H1 (cell line): ENCODE results near the gene ERI3. TPM values are rescaled to one million over a fixed set of nuclear protein-coding genes. Genes with fewer than 3 reads are reported as not detected.

Source experiments
- CTCF ChIA-PET: fragments of 300-600 bp; sonication (Branson Sonifier 250); formaldehyde crosslinking; loops from one replicate; lab custom pipeline; 2021; ENCODE audit not compliant: partially characterized antibody; lab: Charles Lee
- POLR2A ChIA-PET: fragments of 300-600 bp; sonication (Branson Sonifier 250); formaldehyde crosslinking; loops from one replicate; lab custom pipeline; 2021; ENCODE audit warnings: inconsistent platforms; ENCODE audit not compliant: partially characterized antibody; lab: Charles Lee
- DNase-seq, 2 experiments: peaks; one replicate each; pipeline versions ENCODE4 v3.0.0 to v3.0.0-alpha.2; 2010 to 2022; ENCODE audit warnings: low spot score in 2 of 2, low read depth in 1 of 2, mixed read lengths in 1 of 2
- FAIRE-seq: peaks from 2 replicates; lab custom pipeline; 2011; peaks lifted over from hg19 to GRCh38; lab: Jason Lieb, UNC
- H2AFZ ChIP-seq: 2 replicates; pipeline ENCODE4 v1.8.1; 2012; ENCODE audit warnings: low read length, inconsistent platforms
- H2AK5ac ChIP-seq: 2 replicates; pipeline ENCODE4 v1.6.1; 2013; ENCODE audit warnings: low read depth, low read length
- H2BK120ac ChIP-seq: replicated peaks from 2 replicates; pipeline ENCODE3; 2013; ENCODE audit warnings: low read depth, low read length, inconsistent platforms
- H2BK12ac ChIP-seq: 2 replicates; pipeline ENCODE4 v1.6.1; 2013; ENCODE audit warnings: low read depth, low read length
- H2BK15ac ChIP-seq: 2 replicates; pipeline ENCODE4 v1.6.1; 2013; ENCODE audit warnings: low read length
- H2BK20ac ChIP-seq: 2 replicates; pipeline ENCODE4 v1.6.1; 2013; ENCODE audit warnings: low read length
- H2BK5ac ChIP-seq: 2 replicates; pipeline ENCODE4 v1.6.1; 2013; ENCODE audit warnings: low read depth, low read length
- H3K14ac ChIP-seq: 2 replicates; pipeline ENCODE4 v1.6.1; 2013; ENCODE audit warnings: inconsistent platforms; ENCODE audit not compliant: insufficient read length
- H3K18ac ChIP-seq: 2 replicates; pipeline ENCODE4 v1.6.1; 2013; ENCODE audit warnings: low read length; ENCODE audit errors: extremely low read depth
- H3K23ac ChIP-seq: 2 replicates; pipeline ENCODE4 v1.6.1; 2013; ENCODE audit warnings: inconsistent platforms; ENCODE audit not compliant: insufficient read length
- H3K23me2 ChIP-seq: 2 replicates; pipeline ENCODE4 v1.6.1; 2013; ENCODE audit warnings: low read depth, low read length
- H3K27ac ChIP-seq: 2 replicates; pipeline ENCODE4 v1.6.1; 2011; ENCODE audit warnings: low read depth, low read length, inconsistent platforms
- H3K27me3 ChIP-seq, 4 experiments: replicated peaks in 1 of 4; 1 replicate in 1 of 4; 2 replicates in 3 of 4; pipeline versions ENCODE4 v1.6.1 to v1.8.1; 2011 to 2013; ENCODE audit warnings: low read length in 3 of 4, mild to moderate bottlenecking in 3 of 4, inconsistent platforms in 2 of 4, mixed read lengths in 2 of 4, moderate library complexity in 1 of 4; ENCODE audit not compliant: control insufficient read depth in 3 of 4, insufficient read depth in 3 of 4; ENCODE audit errors: extremely low read depth in 1 of 4
- H3K36me3 ChIP-seq, 4 experiments: 2 replicates each; pipeline versions ENCODE4 v1.6.1 to v1.8.1; 2011 to 2013; ENCODE audit warnings: mild to moderate bottlenecking in 4 of 4, low read length in 3 of 4, moderate library complexity in 2 of 4, control low read depth in 1 of 4, inconsistent platforms in 1 of 4; ENCODE audit not compliant: insufficient read depth in 4 of 4, control insufficient read depth in 2 of 4
- H3K4ac ChIP-seq: replicated peaks from 2 replicates; pipeline ENCODE3; 2013; ENCODE audit warnings: low read length, low read depth, mixed read lengths, inconsistent platforms; ENCODE audit not compliant: insufficient read length
- H3K4me1 ChIP-seq, 4 experiments: replicated peaks in 1 of 4; 1 replicate in 1 of 4; 2 replicates in 3 of 4; pipeline versions ENCODE4 v1.6.1 to v1.8.1; 2011 to 2013; ENCODE audit warnings: low read length in 3 of 4, inconsistent platforms in 2 of 4, mixed read lengths in 1 of 4; ENCODE audit not compliant: insufficient read depth in 4 of 4, control insufficient read depth in 3 of 4
- H3K4me2 ChIP-seq, 2 experiments: 2 replicates each; pipeline versions ENCODE4 v1.6.1 to v1.8.1; 2011 to 2013; ENCODE audit warnings: low read depth in 2 of 2, low read length in 2 of 2, control low read depth in 1 of 2, inconsistent platforms in 1 of 2, mild to moderate bottlenecking in 1 of 2; ENCODE audit not compliant: insufficient read depth in 1 of 2
- H3K4me3 ChIP-seq, 4 experiments: fragments of 200-600, 300-600 bp in 1 of 4; sonication (generic), shearing (Covaris generic), sonication (Bioruptor Twin) in 1 of 4; 2 replicates each; pipeline versions ENCODE4 v1.5.1 to v1.8.1; 2011 to 2016; ENCODE audit warnings: low read length in 4 of 4, low read depth in 3 of 4, control low read depth in 2 of 4, inconsistent platforms in 2 of 4, mild to moderate bottlenecking in 2 of 4, mixed read lengths in 1 of 4, moderate library complexity in 1 of 4; ENCODE audit not compliant: insufficient read depth in 2 of 4; ENCODE audit errors: extremely low read depth in 1 of 4
- H3K56ac ChIP-seq: replicated peaks from 2 replicates; pipeline ENCODE3; 2013; ENCODE audit warnings: low read depth, mild to moderate bottlenecking, mixed read lengths, low read length, inconsistent platforms; ENCODE audit not compliant: insufficient read length
- H3K79me1 ChIP-seq: 2 replicates; pipeline ENCODE4 v1.6.1; 2013; ENCODE audit warnings: low read depth, low read length, control low read depth
- H3K79me2 ChIP-seq, 2 experiments: 2 replicates each; pipeline versions ENCODE4 v1.6.1 to v1.8.1; 2012 to 2013; ENCODE audit warnings: low read length in 2 of 2, mild to moderate bottlenecking in 2 of 2, inconsistent platforms in 1 of 2; ENCODE audit not compliant: insufficient read depth in 2 of 2, control insufficient read depth in 1 of 2
- H3K9ac ChIP-seq, 4 experiments: replicated peaks in 1 of 4; 1 replicate in 1 of 4; 2 replicates in 3 of 4; pipeline versions ENCODE4 v1.6.1 to v1.8.1; 2011 to 2013; ENCODE audit warnings: low read depth in 3 of 4, low read length in 3 of 4, control low read depth in 2 of 4, mild to moderate bottlenecking in 2 of 4, moderate library complexity in 2 of 4, inconsistent platforms in 1 of 4; ENCODE audit errors: extremely low read depth in 1 of 4
- H3K9me3 ChIP-seq, 2 experiments: 2 replicates each; pipeline versions ENCODE4 v1.6.1 to v1.8.1; 2012 to 2013; ENCODE audit warnings: mild to moderate bottlenecking in 2 of 2, moderate library complexity in 2 of 2, control low read depth in 1 of 2, inconsistent platforms in 1 of 2, low read depth in 1 of 2, low read length in 1 of 2, mixed read lengths in 1 of 2; ENCODE audit not compliant: insufficient read depth in 2 of 2
- H4K20me1 ChIP-seq, 2 experiments: replicated peaks in 1 of 2; 2 replicates each; pipeline versions ENCODE3 to v1.8.1; 2011 to 2013; ENCODE audit warnings: inconsistent platforms in 2 of 2, low read length in 2 of 2, mild to moderate bottlenecking in 1 of 2; ENCODE audit not compliant: insufficient read depth in 2 of 2, control insufficient read depth in 1 of 2
- H4K5ac ChIP-seq: 2 replicates; pipeline ENCODE4 v1.6.1; 2013; ENCODE audit warnings: low read length, low read depth, mixed read lengths, inconsistent platforms; ENCODE audit not compliant: insufficient read length
- H4K8ac ChIP-seq: 2 replicates; pipeline ENCODE4 v1.8.0; 2013; ENCODE audit warnings: mild to moderate bottlenecking, moderate library complexity, low read length, inconsistent platforms; ENCODE audit not compliant: insufficient read depth; ENCODE audit errors: extremely low read depth
- H4K91ac ChIP-seq: replicated peaks from 2 replicates; pipeline ENCODE3; 2013; ENCODE audit warnings: low read length, mixed read lengths, inconsistent platforms; ENCODE audit not compliant: insufficient read length
- BACH1 ChIP-seq: IDR thresholded peaks from 2 replicates; pipeline ENCODE4 v1.6.1; 2012; ENCODE audit warnings: low read length, improper control_type of control experiment
- BRCA1 ChIP-seq: IDR thresholded peaks from 2 replicates; pipeline ENCODE4 v1.6.1; 2012; ENCODE audit warnings: low read depth, low read length, improper control_type of control experiment
- KDM5A ChIP-seq: fragments of 200-600 bp; IDR thresholded peaks from 2 replicates; pipeline ENCODE4 v1.7.1; 2012; ENCODE audit warnings: mild to moderate bottlenecking, low read length, inconsistent platforms, mixed read lengths
- RFX5 ChIP-seq: IDR thresholded peaks from 2 replicates; pipeline ENCODE4 v1.6.1; 2011; ENCODE audit warnings: low read depth, low read length, improper control_type of control experiment, borderline replicate concordance
- TBP ChIP-seq: IDR thresholded peaks from 2 replicates; pipeline ENCODE4 v1.6.1; 2011; ENCODE audit warnings: low read depth, low read length, improper control_type of control experiment
- TEAD4 ChIP-seq: IDR thresholded peaks from 2 replicates; pipeline ENCODE4 v1.6.1; 2012; ENCODE audit warnings: low read depth, low read length, inconsistent platforms, mixed read lengths
- WGBS, 2 experiments: shearing (Covaris generic) in 1 of 2; methylation state at CpG; one replicate each; pipeline versions ENCODE4 v1.1.6 to v1.1.7; 2013 to 2015; ENCODE audit warnings: low lambda C conversion rate in 2 of 2, mixed read lengths in 2 of 2, inconsistent platforms in 1 of 2, low coverage in 1 of 2, missing lambda C conversion rate in 1 of 2; ENCODE audit not compliant: insufficient replicate concordance in 2 of 2, insufficient coverage in 1 of 2, insufficient read length in 1 of 2; ENCODE audit errors: extremely low coverage in 1 of 2, missing lambda C conversion rate in 1 of 2; 5-methylcytosine and 5-hydroxymethylcytosine counted together
- polyA plus RNA-seq, 7 experiments: library from polyadenylated mRNA; depleted of rRNA in 3 of 7; stranded (reverse) in 5 of 7; unstranded in 2 of 7; fragments of >200 nt in 5 of 7; fragments of 200-250 nt in 2 of 7; gene quantifications; 1 replicate in 5 of 7; 2 replicates in 1 of 7; 4 replicates in 1 of 7; pipeline versions ENCODE4 v1.2.1 to v1.2.3, GENCODE V29; 2011 to 2013; ENCODE audit warnings: missing spikeins in 2 of 7, mixed read lengths in 2 of 7
- total RNA-seq: library from RNA; stranded (reverse); fragmentation: NEBNext Ultra II Directional; extraction: Animal tissue kit (Norgen Biotek cat#: 25700); gene quantifications from 2 replicates; pipeline ENCODE4 v1.2.1, GENCODE V29; 2021
- TF ChIP-seq, protein P1 (sequence below): IDR thresholded peaks from 2 replicates; pipeline ENCODE4 v1.6.1; 2012; ENCODE audit warnings: low read length, inconsistent platforms
- TF ChIP-seq, protein P2 (sequence below): IDR thresholded peaks from 2 replicates; pipeline ENCODE4 v1.6.1; 2012; ENCODE audit warnings: inconsistent platforms

ERI3 gene
- total and polyA plus RNA-seq, 2 of the 8 experiments (the other 6 are each of a cell fraction or from before 2014, with no cell fraction given) = 81.1 to 199 TPM

DNA sequence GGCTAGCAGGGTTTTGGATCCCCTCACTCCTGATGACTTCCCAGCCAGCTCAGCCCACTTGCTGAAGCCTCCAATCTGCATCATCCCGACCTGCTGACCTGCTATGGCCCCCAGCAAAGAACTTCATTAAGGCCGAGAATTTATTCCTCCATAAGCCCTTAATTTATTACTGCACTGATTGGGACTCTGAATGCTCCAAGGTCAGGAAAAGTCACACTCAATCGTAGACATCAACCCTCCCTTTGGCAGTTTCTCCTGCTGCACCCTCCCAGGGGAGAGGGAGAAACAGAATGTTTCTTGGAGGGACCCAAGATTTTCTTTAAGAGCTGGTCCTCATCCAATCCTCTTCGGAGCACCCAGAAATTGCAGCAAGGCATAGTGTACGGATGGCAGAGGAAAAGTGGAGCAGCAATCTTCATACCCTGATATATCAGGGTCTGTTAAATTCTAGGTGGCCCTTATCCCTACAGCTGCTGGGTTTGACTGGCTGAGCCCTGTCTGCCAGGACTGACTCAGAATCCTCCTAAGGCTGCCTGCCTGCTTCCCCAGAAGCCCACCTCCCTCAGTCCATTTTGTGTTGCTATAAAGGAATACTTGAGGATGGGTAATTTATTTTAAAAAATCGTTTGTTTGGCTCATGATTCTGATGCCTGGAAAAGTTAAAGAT, 79.6 kb downstream of the ERI3 start:
- TF ChIP-seq, protein P1, sequence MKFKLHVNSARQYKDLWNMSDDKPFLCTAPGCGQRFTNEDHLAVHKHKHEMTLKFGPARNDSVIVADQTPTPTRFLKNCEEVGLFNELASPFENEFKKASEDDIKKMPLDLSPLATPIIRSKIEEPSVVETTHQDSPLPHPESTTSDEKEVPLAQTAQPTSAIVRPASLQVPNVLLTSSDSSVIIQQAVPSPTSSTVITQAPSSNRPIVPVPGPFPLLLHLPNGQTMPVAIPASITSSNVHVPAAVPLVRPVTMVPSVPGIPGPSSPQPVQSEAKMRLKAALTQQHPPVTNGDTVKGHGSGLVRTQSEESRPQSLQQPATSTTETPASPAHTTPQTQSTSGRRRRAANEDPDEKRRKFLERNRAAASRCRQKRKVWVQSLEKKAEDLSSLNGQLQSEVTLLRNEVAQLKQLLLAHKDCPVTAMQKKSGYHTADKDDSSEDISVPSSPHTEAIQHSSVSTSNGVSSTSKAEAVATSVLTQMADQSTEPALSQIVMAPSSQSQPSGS = no peak
- TF ChIP-seq RFX5 (no peak), BRCA1 (no peak), TEAD4 (no peak), KDM5A (no peak), TBP (no peak), BACH1 (no peak)
- TF ChIP-seq, protein P2, sequence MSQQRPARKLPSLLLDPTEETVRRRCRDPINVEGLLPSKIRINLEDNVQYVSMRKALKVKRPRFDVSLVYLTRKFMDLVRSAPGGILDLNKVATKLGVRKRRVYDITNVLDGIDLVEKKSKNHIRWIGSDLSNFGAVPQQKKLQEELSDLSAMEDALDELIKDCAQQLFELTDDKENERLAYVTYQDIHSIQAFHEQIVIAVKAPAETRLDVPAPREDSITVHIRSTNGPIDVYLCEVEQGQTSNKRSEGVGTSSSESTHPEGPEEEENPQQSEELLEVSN = no peak
- no peaks in the 10 kb centered on the region for H3K23me2 ChIP-seq
- no peak for FAIRE-seq
- no peaks in the 10 kb centered on the region for H3K27me3 ChIP-seq
- H3K79me2 ChIP-seq = no peaks in the 10 kb centered on the region
- no peak overlapping the region for H4K91ac ChIP-seq
- H3K18ac ChIP-seq = 0 out of 2 replicates have a peak overlapping the region, but pooled peaks have one; percentile 40
- no peak overlapping the region for H3K27ac ChIP-seq
- no peak overlapping the region for H2BK5ac ChIP-seq
- H3K23ac ChIP-seq = no peak overlapping the region
- H4K8ac ChIP-seq = no peak overlapping the region
- H2AFZ ChIP-seq = no peak overlapping the region
- no peak overlapping the region for H2BK15ac ChIP-seq
- H3K4ac ChIP-seq = no peak overlapping the region
- POLR2A ChIA-PET = interaction anchor here (1.0 to 1.1 kb wide), 2 partner anchors 12 to 14 kb away, joined by 3 to 4 read pairs; no protein-coding TSS in a partner anchor
- no peak overlapping the region for H3K56ac ChIP-seq
- DNase-seq = no peak
- CTCF ChIA-PET = interaction anchor here (1.0 to 5.1 kb wide), 13 partner anchors 12 to 377 kb away, joined by 3 to 40 read pairs (median 4); no protein-coding TSS in a partner anchor
- H3K9me3 ChIP-seq = no peaks in the 10 kb centered on the region
- H2BK12ac ChIP-seq = no peak overlapping the region
- H2BK20ac ChIP-seq = no peak overlapping the region
- no peaks in the 10 kb centered on the region for H3K36me3 ChIP-seq
- H3K79me1 ChIP-seq = peaks cover 9% of the 10 kb centered on the region; the same call in 1 of the 2 replicates
- no peak overlapping the region for H2AK5ac ChIP-seq
- H2BK120ac ChIP-seq = no peak overlapping the region
- no peak overlapping the region for H4K5ac ChIP-seq
- H3K4me3 ChIP-seq = no peak overlapping the region
- H4K20me1 ChIP-seq = no peaks in the 10 kb centered on the region
- H3K9ac ChIP-seq = no peak overlapping the region; a peak in 2 of 7 replicates
- H3K4me1 ChIP-seq = peaks cover 0 to 4% (median 1%) of the 10 kb centered on the region in 4 experiments; a peak in 3 of 7 replicates
- WGBS, 2 experiments = 85% methylated on average over 6 of the region's 6 CpGs; no CpG with 5 or more reads in 1 of the 2 experiments
- no peak overlapping the region for H3K14ac ChIP-seq
- no peak overlapping the region for H3K4me2 ChIP-seq
